Activated T-helper 2 cell treated with anti-CD3 and anti-CD28 coated beads, Interferon-gamma antibody, Interleukin-2, Interleukin-4, amounts not matched to agents 10 μg/mL and 5 μg/mL and 100 μg/mL, durations not matched to agents 14 hours and 24 hours and 36 hours (primary cell): ENCODE measurements around the gene NBAS. TPM values are rescaled to one million over a fixed set of nuclear protein-coding genes. Genes with fewer than 3 reads are reported as not detected.
"Not testable (repeated sequence)": the region's sequence is repeated elsewhere in the genome, so short reads cannot be mapped to it uniquely, and the experiment has no call there.

Experiments
- DNase-seq: peaks from one replicate; pipeline ENCODE4 v3.0.0; 2021; ENCODE audit warnings: low spot score
- H3K27ac Mint-ChIP-seq: one replicate; pipeline ENCODE4 v1.8.0; 2021; ENCODE audit warnings: mixed read lengths
- H3K27me3 Mint-ChIP-seq: one replicate; pipeline ENCODE4 v1.8.0; 2021; ENCODE audit warnings: low read depth, mixed read lengths
- H3K36me3 Mint-ChIP-seq: one replicate; pipeline ENCODE4 v1.8.0; 2021; ENCODE audit warnings: low read depth, mixed read lengths
- H3K4me1 Mint-ChIP-seq: one replicate; pipeline ENCODE4 v1.8.0; 2021; ENCODE audit warnings: low read depth, mixed read lengths
- H3K4me3 Mint-ChIP-seq: one replicate; pipeline ENCODE4 v1.8.0; 2021; ENCODE audit warnings: low read depth, mild to moderate bottlenecking, moderate library complexity, mixed read lengths
- H3K9me3 Mint-ChIP-seq: one replicate; pipeline ENCODE4 v1.8.0; 2021; ENCODE audit warnings: mixed read lengths
- intact Hi-C: fragments of 100-400 bp; cut with micrococcal nuclease; formaldehyde crosslinking; loops from one replicate; pipeline ENCODE4 v1.15.1; 2023
- total RNA-seq: library from RNA; stranded (reverse); gene quantifications from 2 replicates; pipeline ENCODE4 v1.2.3, GENCODE V29; 2022

The NBAS gene
- total RNA-seq, 1 donor from 2014 or later = 38.7 TPM

GRCh38 chr2:15271941-15272542 is 289.1 kb downstream of the NBAS start:
- intact Hi-C loops = no loop called here
- no peak for DNase-seq
- Mint-ChIP-seq H3K36me3 (peaks cover 15% of the 10 kb centered on the region), H3K27ac (no peak overlapping the region), H3K4me3 (no peak overlapping the region), H3K27me3 (no peaks in the 10 kb centered on the region), H3K4me1 (no peaks in the 10 kb centered on the region), H3K9me3 (no peaks in the 10 kb centered on the region)

GRCh38 chr2:15271276-15271675 is 289.9 kb downstream of the NBAS start:
- Mint-ChIP-seq H3K36me3 (peaks cover 15% of the 10 kb centered on the region), H3K4me1 (no peaks in the 10 kb centered on the region), H3K27me3 (no peaks in the 10 kb centered on the region), H3K9me3 (no peaks in the 10 kb centered on the region), H3K27ac (no peak overlapping the region), H3K4me3 (no peak overlapping the region)
- intact Hi-C loops = no loop called here
- no peak for DNase-seq

- Mint-ChIP-seq H3K27ac (no peak overlapping the region), H3K36me3 (peaks cover 3% of the 10 kb centered on the region), H3K4me1 (no peaks in the 10 kb centered on the region), H3K4me3 (no peak overlapping the region), H3K27me3 (no peaks in the 10 kb centered on the region), H3K9me3 (no peaks in the 10 kb centered on the region)
- intact Hi-C loops = no loop called here
- DNase-seq = no peak
Observed at GRCh38 chr2:15269043-15269442, 292.1 kb downstream of the NBAS start.

GRCh38 chr2:15265889-15266288 is 295.2 kb downstream of the NBAS start:
- H3K27ac Mint-ChIP-seq = no peak overlapping the region
- no peak overlapping the region for H3K4me3 Mint-ChIP-seq
- intact Hi-C loops = no loop called here
- no peaks in the 10 kb centered on the region for H3K36me3 Mint-ChIP-seq
- no peaks in the 10 kb centered on the region for H3K4me1 Mint-ChIP-seq
- no peaks in the 10 kb centered on the region for H3K9me3 Mint-ChIP-seq
- no peaks in the 10 kb centered on the region for H3K27me3 Mint-ChIP-seq
- no peak for DNase-seq

GRCh38 chr2:15263976-15264685 is 297.0 kb downstream of the NBAS start:
- Mint-ChIP-seq H3K9me3 (peaks cover 6% of the 10 kb centered on the region), H3K36me3 (peaks cover 7% of the 10 kb centered on the region), H3K27me3 (no peaks in the 10 kb centered on the region)

GRCh38 chr2:15262792-15263191 is 298.3 kb downstream of the NBAS start:
- intact Hi-C loops = no loop called here
- Mint-ChIP-seq H3K36me3 (peaks cover 17% of the 10 kb centered on the region), H3K4me3 (no peak overlapping the region), H3K9me3 (peaks cover 15% of the 10 kb centered on the region), H3K4me1 (no peaks in the 10 kb centered on the region), H3K27me3 (no peaks in the 10 kb centered on the region), H3K27ac (no peak overlapping the region)
- no peak for DNase-seq

More at GRCh38 chr2:15263976-15264685, 297.0 kb downstream of the NBAS start:
- Mint-ChIP-seq H3K4me3 (no peak overlapping the region), H3K4me1 (no peaks in the 10 kb centered on the region), H3K27ac (no peak overlapping the region)
- DNase-seq = no peak
- intact Hi-C loops = no loop called here

- Mint-ChIP-seq H3K4me1 (no peaks in the 10 kb centered on the region), H3K27ac (no peak overlapping the region), H3K4me3 (no peak overlapping the region), H3K27me3 (no peaks in the 10 kb centered on the region), H3K9me3 (peaks cover 15% of the 10 kb centered on the region), H3K36me3 (peaks cover 20% of the 10 kb centered on the region)
- no peak for DNase-seq
- intact Hi-C loops = no loop called here
Observed at GRCh38 chr2:15260835-15261234, 300.3 kb downstream of the NBAS start.

- intact Hi-C loops = no loop called here
- Mint-ChIP-seq H3K27me3 (no peaks in the 10 kb centered on the region), H3K9me3 (peaks cover 15% of the 10 kb centered on the region), H3K4me1 (no peaks in the 10 kb centered on the region), H3K36me3 (peaks cover 20% of the 10 kb centered on the region), H3K27ac (no peak overlapping the region), H3K4me3 (no peak overlapping the region)
- no peak for DNase-seq
Observed at GRCh38 chr2:15260196-15260595, 300.9 kb downstream of the NBAS start.

GRCh38 chr2:15259356-15259756 is 301.8 kb downstream of the NBAS start:
- H3K4me3 Mint-ChIP-seq = no peak overlapping the region
- peaks cover 15% of the 10 kb centered on the region for H3K9me3 Mint-ChIP-seq
- intact Hi-C loops = no loop called here
- DNase-seq = no peak
- no peak overlapping the region for H3K27ac Mint-ChIP-seq
- no peaks in the 10 kb centered on the region for H3K4me1 Mint-ChIP-seq
- no peaks in the 10 kb centered on the region for H3K27me3 Mint-ChIP-seq
- peaks cover 20% of the 10 kb centered on the region for H3K36me3 Mint-ChIP-seq

GRCh38 chr2:15258385-15258784 is 302.7 kb downstream of the NBAS start:
- H3K27me3 Mint-ChIP-seq, H3K4me1 Mint-ChIP-seq, H3K27ac Mint-ChIP-seq, intact Hi-C loops, H3K4me3 Mint-ChIP-seq, DNase-seq: not testable (repeated sequence)
- Mint-ChIP-seq H3K9me3 (peaks cover 15% of the 10 kb centered on the region), H3K36me3 (peaks cover 20% of the 10 kb centered on the region)

GRCh38 chr2:15253835-15254286 is 307.3 kb downstream of the NBAS start:
- Mint-ChIP-seq H3K4me1 (no peaks in the 10 kb centered on the region), H3K4me3 (no peak overlapping the region), H3K27me3 (no peaks in the 10 kb centered on the region), H3K36me3 (peaks cover 34% of the 10 kb centered on the region), H3K27ac (no peak overlapping the region), H3K9me3 (peaks cover 18% of the 10 kb centered on the region)
- intact Hi-C loops = no loop called here
- DNase-seq = no peak

- H3K9me3 Mint-ChIP-seq = peaks cover 15% of the 10 kb centered on the region
- peaks cover 28% of the 10 kb centered on the region for H3K36me3 Mint-ChIP-seq
- H3K27ac Mint-ChIP-seq = no peak overlapping the region
- H3K4me1 Mint-ChIP-seq = no peaks in the 10 kb centered on the region
- H3K4me3 Mint-ChIP-seq = no peak overlapping the region
- no peak for DNase-seq
- intact Hi-C loops = no loop called here
- H3K27me3 Mint-ChIP-seq = no peaks in the 10 kb centered on the region
Observed at GRCh38 chr2:15253247-15253646, 307.9 kb downstream of the NBAS start.

GRCh38 chr2:15251753-15252152 is 309.4 kb downstream of the NBAS start:
- H3K9me3 Mint-ChIP-seq = peaks cover 12% of the 10 kb centered on the region
- no peaks in the 10 kb centered on the region for H3K4me1 Mint-ChIP-seq
- intact Hi-C loops = no loop called here
- no peak overlapping the region for H3K4me3 Mint-ChIP-seq
- H3K27me3 Mint-ChIP-seq = no peaks in the 10 kb centered on the region
- no peak for DNase-seq
- peaks cover 25% of the 10 kb centered on the region for H3K36me3 Mint-ChIP-seq
- no peak overlapping the region for H3K27ac Mint-ChIP-seq
